ENCODE results near the gene EPHB1.

The EPHB1 gene

DNA sequence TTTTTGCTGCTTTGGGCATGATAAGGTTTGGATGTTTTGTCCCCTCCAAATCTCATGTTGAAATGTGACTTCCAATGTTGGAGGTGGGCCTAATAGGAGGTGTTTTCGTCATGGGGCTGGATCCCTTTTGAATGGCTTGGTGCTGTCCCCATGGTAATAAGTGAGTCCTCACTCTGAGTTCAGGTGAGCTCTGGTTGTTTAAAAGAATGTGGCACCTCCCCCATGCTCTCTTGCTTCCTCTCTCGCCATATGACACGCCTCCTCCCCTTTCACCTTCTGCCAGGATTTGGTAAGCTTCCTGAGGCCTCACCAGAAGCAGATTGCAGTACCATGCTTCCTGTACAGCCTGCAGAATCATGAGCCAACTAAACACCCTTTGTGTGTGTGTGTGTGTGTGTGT, 255.5 kb downstream of the EPHB1 start:
- DNase-seq (ENCODE audit: low spot score): no peak

- no peak for DNase-seq (ENCODE audit: low spot score)
These were observed 256.4 kb downstream of the EPHB1 start for GRCh38 chr3:135051409-135051973.

DNA sequence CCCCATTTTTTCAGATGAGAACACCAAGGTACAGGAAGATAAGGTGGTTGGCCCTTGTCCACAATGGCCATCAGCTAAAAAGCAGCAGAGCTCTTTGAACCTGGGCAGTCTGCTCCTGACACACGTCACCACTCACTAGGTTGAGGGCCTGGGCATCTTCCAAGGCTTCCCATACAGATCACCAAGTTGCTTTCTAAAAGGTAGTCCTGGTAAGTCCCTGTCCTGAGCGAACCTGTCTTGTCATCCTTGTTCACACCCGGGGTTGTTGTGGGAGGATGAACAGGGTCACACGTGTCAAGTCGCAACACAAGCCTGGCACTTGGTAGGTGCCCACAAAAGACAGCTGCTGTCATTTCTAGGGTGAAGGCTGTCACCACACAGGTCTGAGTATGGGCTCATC, 260.4 kb downstream of the EPHB1 start:
- no peak for DNase-seq (ENCODE audit: low spot score)

- no peak for DNase-seq (ENCODE audit: low spot score)
These were observed 261.1 kb downstream of the EPHB1 start for GRCh38 chr3:135056084-135056730.

DNA sequence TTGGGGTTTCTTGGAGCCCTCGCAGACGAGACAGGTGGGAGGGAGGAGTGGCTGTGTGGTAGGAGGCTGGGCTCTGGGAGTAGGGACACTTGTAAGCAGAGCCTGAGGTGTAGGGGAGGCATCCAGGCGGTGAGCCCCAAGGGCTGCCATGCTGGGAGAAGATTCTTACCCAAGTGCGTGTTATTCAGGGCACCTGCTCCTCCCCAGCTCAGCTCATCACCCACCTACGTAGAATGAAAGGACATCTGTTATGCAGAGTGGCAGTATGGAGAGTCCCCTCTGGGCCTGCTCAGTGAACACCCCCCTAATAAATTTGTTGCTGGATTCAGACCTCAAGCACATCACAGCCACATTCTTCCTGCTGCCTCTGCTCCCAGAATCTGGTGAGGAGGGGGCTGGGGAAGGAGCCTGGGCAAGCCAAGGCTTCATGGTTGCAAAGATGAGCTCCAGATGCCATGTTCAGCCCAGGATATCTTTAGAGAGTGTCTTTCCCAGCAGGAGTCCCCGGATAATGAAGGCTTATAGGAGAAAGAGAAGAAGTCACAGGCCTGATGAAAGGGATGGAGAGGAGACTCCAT, 261.8 kb downstream of the EPHB1 start:
- DNase-seq (ENCODE audit: low spot score): no peak

DNA sequence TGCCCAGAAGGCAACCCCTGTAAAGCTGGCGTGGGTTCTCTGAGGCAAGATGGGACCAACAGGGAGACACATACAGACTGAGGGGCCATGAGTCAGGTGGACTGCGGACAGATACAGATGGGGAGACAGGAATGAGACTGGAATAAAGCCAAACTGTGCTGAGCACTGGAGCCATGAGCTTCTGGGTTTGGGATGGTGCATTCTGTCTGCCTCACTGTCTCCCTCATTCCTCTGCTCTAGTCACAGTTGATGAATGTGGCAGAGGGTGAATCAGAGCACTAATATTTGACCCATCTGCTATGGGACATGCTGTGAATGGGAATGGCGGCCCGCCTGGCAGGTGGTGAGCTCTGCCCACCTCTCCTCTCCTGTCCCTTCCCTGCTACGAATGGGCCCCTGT, 262.9 kb downstream of the EPHB1 start:
- DNase-seq (ENCODE audit: low spot score): no peak

GRCh38 chr3:135059580-135059979, 264.5 kb downstream of the EPHB1 start:
- DNase-seq (ENCODE audit: low spot score): no peak

DNA sequence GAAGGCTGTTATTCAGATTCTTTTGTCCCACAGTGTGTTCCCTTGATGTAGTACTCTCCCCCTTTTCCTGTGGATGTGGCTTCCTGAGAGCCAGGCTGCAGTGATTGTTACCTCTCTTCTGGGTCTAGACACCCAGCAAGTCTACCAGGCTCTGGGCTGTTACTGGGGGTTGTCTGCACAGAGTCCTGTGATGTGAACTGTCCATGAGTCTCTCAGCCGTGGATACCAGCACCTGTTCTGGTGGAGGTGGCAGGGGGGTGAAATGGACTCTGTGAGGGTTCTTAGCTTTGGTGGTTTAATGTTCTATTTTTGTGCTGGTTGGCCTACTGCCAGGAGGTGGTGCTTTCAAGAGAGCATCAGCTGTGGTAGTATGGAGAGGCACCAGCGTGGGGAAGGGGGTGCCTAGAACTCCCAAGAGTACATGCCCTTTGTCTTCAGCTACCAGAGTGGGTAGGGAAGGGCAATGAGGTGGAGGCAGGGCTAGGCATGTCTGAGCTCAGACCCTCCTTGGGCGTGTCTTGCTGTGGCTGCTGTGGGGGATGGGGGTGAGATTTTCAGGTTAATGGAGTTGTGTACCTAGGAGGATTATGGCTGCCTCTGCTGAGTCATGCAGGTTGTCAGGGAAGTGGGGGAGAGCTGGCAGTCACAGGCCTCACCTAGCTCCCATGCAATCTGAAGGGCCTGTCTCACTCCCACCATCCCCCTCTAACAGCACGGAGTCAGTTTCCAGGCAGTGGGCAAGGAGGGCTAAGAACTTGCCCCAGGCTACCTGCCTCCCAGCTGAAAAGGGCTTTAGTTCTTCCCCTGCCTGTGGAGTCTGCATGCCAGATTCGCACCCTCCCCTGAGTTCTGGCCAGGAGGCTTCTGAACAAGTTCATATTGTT, 272.0 kb downstream of the EPHB1 start:
- peak; percentile 6 for DNase-seq (ENCODE audit: low spot score)

DNA sequence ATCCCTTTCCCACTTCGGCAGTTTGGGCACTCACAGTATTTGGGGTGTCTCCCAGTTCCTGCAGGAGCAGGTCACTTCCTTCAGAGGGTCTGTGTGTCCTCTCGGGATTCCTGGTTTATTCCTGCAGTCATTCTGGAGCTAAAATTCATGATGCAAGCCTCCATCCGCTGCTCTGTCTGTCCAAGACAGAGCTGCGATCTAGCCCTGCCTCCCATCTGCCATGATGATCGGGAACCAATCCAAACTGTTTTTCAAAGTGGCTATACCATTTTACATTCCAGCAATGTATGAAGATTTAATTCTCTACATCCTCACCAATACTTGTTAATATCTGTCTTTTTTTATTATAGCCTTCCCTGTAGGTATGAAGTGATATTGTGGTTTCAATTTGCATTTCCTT, 273.0 kb downstream of the EPHB1 start:
- DNase-seq (ENCODE audit: low spot score): no peak

- no peak for DNase-seq (ENCODE audit: low spot score)
These were observed 274.3 kb downstream of the EPHB1 start for GRCh38 chr3:135069406-135069805.

- DNase-seq (ENCODE audit: low spot score): no peak
These were observed 276.4 kb downstream of the EPHB1 start for GRCh38 chr3:135071483-135071882.

- DNase-seq (ENCODE audit: low spot score): no peak
These were observed 277.4 kb downstream of the EPHB1 start for GRCh38 chr3:135072431-135072830.

- DNase-seq (ENCODE audit: low spot score): no peak
These were observed 280.1 kb downstream of the EPHB1 start for GRCh38 chr3:135075157-135075556.

GRCh38 chr3:135076341-135076740, 281.3 kb downstream of the EPHB1 start:
- DNase-seq (ENCODE audit: low spot score): no peak

DNA sequence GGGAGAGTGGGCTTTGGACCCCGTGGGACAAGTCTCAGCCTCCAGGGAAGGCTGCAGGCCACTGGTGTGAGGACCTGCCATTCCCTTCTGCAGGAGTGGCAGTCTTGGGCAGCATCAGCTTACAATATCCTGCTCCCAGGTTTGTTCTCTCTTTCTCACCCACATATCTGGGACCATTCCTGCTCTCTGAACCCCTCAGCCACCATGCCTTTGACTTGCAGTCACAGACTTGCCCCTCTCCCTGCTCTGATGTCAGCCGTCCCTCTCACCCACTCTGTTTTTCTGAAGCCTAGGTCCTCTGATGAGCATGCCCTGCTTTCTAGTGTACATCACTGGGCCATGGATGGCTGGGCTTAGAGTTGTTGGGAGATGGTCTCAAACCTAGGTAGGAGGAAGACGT, 282.1 kb downstream of the EPHB1 start:
- no peak for DNase-seq (ENCODE audit: low spot score)

DNA sequence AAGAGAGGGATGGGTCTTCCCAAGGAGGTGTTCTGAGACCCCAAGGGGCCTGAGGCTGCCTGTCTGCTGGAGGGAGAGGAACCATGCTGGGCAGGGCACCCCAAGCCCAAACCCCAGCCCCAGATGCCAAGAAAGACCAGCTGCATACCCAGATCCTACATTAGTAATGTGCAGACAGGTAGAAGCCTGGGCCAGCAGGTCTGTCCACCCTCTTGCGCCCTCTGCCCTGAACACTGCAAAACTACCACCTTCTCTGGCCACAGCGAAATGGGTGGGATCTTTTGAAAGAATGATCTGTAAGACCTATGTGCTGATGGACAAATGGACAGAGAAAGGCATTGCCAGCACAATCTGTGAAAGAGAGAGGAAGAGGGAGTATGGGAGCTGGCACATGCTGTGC, 283.2 kb downstream of the EPHB1 start:
- DNase-seq (ENCODE audit: low spot score): no peak

DNA sequence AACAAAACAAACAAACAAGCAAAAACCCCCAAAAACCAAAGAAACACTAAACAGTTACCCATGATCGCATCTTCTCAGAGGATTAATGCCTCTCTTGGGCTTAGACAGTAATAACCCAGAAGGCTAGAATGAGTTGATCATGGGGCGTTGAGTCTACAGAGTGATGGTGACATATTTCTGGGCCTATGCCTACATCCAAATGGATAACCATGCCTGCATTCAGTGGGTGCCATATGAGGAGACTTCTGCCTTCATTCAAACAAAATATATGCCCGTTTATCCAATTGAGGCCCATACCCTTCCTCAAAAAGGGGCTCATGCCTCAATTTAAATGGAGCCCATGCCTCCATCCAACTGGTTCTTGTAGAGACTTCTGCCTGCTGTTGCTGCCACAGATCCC, 284.0 kb downstream of the EPHB1 start:
- DNase-seq (ENCODE audit: low spot score): no peak

DNA sequence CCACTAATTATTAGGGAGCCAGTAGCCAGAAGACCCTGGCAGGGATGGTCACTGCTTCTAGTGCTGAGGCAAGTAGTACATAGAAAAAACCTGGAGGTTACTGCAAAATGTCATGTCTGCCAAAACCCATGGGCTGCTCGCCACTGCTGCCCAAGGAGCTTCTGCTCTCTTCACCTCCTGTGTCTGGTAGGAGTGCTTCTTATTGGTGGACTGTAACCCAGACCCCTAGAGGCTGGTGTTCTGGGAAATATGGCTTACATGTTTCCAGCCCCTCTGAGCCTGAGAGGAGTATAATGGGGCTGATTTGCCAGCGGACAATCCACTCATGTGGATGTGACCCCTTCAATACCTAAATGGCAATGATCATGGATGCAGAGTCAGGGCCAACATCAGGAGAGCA, 286.4 kb downstream of the EPHB1 start:
- no peak for DNase-seq (ENCODE audit: low spot score)

DNA sequence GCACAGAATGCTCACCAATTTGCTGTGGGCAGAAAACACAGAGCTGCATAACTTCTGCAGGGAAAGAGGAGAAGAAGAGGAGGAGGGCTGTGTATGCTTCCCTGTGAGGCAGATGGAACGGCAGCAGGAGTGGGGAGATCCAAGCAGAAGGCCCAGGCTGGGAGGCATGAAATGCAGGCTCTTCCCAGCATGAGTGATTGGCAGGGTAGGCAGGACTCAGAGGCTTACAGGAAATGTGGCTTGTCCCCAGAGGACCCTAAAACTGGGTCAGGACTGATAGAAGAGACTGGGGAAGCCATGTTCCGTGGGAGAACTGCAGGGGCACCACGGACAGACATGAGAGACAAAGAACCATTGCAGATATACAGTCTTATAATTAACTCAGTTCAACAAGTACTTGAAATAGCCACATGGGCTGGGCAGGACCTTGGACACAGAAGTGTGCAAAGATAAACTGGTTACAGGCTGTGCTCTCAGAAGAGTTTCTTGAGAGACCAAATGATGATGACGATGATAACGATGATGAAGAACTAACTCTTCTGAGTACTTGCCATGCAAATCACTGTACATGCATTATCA, 286.9 kb downstream of the EPHB1 start:
- no peak for DNase-seq (ENCODE audit: low spot score)

DNA sequence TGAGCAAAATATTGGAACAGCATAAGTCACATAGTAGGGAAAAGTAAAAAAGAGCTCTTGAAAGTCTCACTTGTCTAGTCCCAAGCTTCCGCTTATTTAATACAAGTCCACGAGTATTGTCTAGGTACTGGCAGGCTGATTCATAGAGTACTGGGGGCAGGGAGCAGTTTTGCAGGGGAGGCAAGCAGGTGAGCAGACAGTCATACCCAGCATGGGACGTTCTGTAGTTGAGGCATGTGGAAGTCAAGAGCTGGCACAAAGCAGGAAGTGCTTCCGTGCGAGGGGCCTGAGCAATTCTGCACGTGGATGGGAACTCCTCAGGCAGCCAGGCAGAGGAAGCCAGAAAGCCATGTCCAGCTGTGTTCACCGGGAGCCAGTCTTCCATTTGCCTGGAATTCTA, 287.6 kb downstream of the EPHB1 start:
- DNase-seq (ENCODE audit: low spot score): no peak

GRCh38 chr3:135083179-135083578, 288.1 kb downstream of the EPHB1 start:
- DNase-seq (ENCODE audit: low spot score): no peak

DNA sequence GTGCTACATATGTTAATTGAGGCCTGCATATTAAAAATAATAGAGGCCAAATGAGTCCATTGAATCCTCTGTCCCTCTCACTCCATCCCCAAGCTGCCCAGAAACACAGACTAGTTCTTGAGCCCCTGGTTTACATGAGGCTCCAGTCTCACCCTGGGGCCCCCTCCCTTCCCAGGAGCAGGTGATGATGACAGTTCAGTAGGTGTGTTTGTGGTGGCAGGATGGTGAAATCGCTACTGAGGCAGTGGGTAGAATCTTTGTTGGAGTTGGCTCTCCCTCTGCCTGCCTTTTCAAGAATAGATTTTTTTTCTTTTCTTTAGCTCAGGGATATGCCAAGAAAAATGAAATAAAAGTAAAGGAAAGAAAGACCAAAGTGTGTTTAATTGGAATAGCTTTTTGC, 288.7 kb downstream of the EPHB1 start:
- no peak for DNase-seq (ENCODE audit: low spot score)

- DNase-seq (ENCODE audit: low spot score): no peak
These were observed 289.3 kb downstream of the EPHB1 start for GRCh38 chr3:135084405-135084804.
